ENCODE measurements around the gene TRIM33.

GRCh38 chr1:114496089-114496488 lies 14.9 kb downstream of the TRIM33 start:
- TF ChIP-seq, protein P1, sequence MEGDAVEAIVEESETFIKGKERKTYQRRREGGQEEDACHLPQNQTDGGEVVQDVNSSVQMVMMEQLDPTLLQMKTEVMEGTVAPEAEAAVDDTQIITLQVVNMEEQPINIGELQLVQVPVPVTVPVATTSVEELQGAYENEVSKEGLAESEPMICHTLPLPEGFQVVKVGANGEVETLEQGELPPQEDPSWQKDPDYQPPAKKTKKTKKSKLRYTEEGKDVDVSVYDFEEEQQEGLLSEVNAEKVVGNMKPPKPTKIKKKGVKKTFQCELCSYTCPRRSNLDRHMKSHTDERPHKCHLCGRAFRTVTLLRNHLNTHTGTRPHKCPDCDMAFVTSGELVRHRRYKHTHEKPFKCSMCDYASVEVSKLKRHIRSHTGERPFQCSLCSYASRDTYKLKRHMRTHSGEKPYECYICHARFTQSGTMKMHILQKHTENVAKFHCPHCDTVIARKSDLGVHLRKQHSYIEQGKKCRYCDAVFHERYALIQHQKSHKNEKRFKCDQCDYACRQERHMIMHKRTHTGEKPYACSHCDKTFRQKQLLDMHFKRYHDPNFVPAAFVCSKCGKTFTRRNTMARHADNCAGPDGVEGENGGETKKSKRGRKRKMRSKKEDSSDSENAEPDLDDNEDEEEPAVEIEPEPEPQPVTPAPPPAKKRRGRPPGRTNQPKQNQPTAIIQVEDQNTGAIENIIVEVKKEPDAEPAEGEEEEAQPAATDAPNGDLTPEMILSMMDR (IDR thresholded peaks at IDR 0.05; ENCODE audit: insufficient read depth, low read depth, low read length): no peak
- TF ChIP-seq EZH2 (IDR thresholded peaks at IDR 0.05; ENCODE audit: insufficient read depth, low read length): no peak
